Left lobe of liver (tissue), 2 donors: ENCODE measurements around the gene RANBP1. TPM values are rescaled to one million over a fixed set of nuclear protein-coding genes. Genes with fewer than 3 reads are reported as not detected.
A peak's percentile ranks its signal among the peaks of the same experiment; 100 is the strongest.

Experiments used
- ATAC-seq: fragments of 200-7000 bp; cut with Tn5 transposase; one replicate; pipeline ENCODE4 v1.9.1; 2020; ENCODE audit warnings: mild to moderate bottlenecking, moderate library complexity
- DNase-seq: peaks from one replicate; pipeline ENCODE4 v3.0.0-alpha.2; 2020; ENCODE audit warnings: low spot score
- total RNA-seq: library from RNA; stranded (reverse); gene quantifications from one replicate; pipeline ENCODE4 v1.2.1, GENCODE V29; 2021
- donor health status: DM: no; HTN: no; CAD: no; lungs with moderate emphysema.
- donor health status: DM: no; HTN: yes; CAD: no.

The RANBP1 gene
- total RNA-seq, 1 donor from 2014 or later = 47.0 TPM

GRCh38 chr22:20106849-20107237 is 9.1 kb upstream of the RANBP1 start:
- no peak for DNase-seq
- ATAC-seq = no peak

- ATAC-seq (no peak), DNase-seq (no peak)
Observed at GRCh38 chr22:20107471-20107901, 8.4 kb upstream of the RANBP1 start.

GRCh38 chr22:20107951-20108756 is 7.8 kb upstream of the RANBP1 start:
- DNase-seq (no peak), ATAC-seq (no peak)

GRCh38 chr22:20108757-20109230 is 7.1 kb upstream of the RANBP1 start:
- DNase-seq (no peak), ATAC-seq (no peak)

GRCh38 chr22:20109411-20110358 is 6.2 kb upstream of the RANBP1 start:
- ATAC-seq (peak; percentile 2), DNase-seq (no peak)

GRCh38 chr22:20110359-20110985 is 5.4 kb upstream of the RANBP1 start:
- ATAC-seq = peak; percentile 1
- no peak for DNase-seq

- peak; percentile 32 for ATAC-seq
- DNase-seq = no peak
Observed at GRCh38 chr22:20111045-20111688, 4.7 kb upstream of the RANBP1 start.

- ATAC-seq (no peak), DNase-seq (no peak)
Observed at GRCh38 chr22:20111689-20112622, 3.9 kb upstream of the RANBP1 start.

- ATAC-seq = no peak
- no peak for DNase-seq
Observed at GRCh38 chr22:20112623-20113511, 3.0 kb upstream of the RANBP1 start.

- DNase-seq = no peak
- ATAC-seq = no peak
Observed at GRCh38 chr22:20113551-20114310, 2.2 kb upstream of the RANBP1 start.

- no peak for DNase-seq
- no peak for ATAC-seq
Observed at GRCh38 chr22:20114506-20115475, 1.1 kb upstream of the RANBP1 start.

GRCh38 chr22:20116376-20116950 is 559 bp downstream of the RANBP1 start:
- ATAC-seq = peak; percentile 4

GRCh38 chr22:20116951-20117632 is 1.2 kb downstream of the RANBP1 start, which contains the start of gene TRMT2A:
TSS of gene TRMT2A (minus strand) at chr22:20117226. CDS start at chr22:20116906, 320 bp downstream.
- peak; percentile 99 for DNase-seq
- ATAC-seq = peak; percentile 83

More at GRCh38 chr22:20116376-20116950, 559 bp downstream of the RANBP1 start:
- no peak for DNase-seq

GRCh38 chr22:20117633-20118299 is 1.9 kb downstream of the RANBP1 start:
- ATAC-seq = no peak
- no peak for DNase-seq
